Brain microvascular endothelial cell (primary cell): ENCODE measurements around the gene PRKD3.

Experiments
- DNase-seq: peaks from one replicate; pipeline ENCODE4 v3.0.0-alpha.2; 2020
- H3K27ac ChIP-seq: fragments of 250-450 bp; sonication (Bioruptor Pico); 2 replicates; pipeline ENCODE4 v1.5.1; 2020; ENCODE audit warnings: mild to moderate bottlenecking, moderate library complexity
- H3K27me3 ChIP-seq: fragments of 250-450 bp; sonication (Bioruptor Pico); replicated peaks from 2 replicates; pipeline ENCODE4 v1.5.1; 2020; ENCODE audit warnings: mild to moderate bottlenecking
- H3K36me3 ChIP-seq: fragments of 250-450 bp; sonication (Bioruptor Pico); replicated peaks from 2 replicates; pipeline ENCODE4 v1.5.1; 2020; ENCODE audit warnings: mild to moderate bottlenecking
- H3K4me3 ChIP-seq: 2 replicates; pipeline ENCODE4 v1.5.1; 2011; ENCODE audit warnings: low read depth, mild to moderate bottlenecking, control low read depth, low read length, moderate library complexity
- in situ Hi-C: cut with HindIII; loops from 2 replicates; pipeline ENCODE4 v1.10.0; 2017; ENCODE audit warnings: low sequenced_read_pairs, low pct_ligation_motif_present
- TF ChIP-seq, protein P1 (sequence below): IDR thresholded peaks from 2 replicates; pipeline ENCODE4 v1.5.1; 2011; ENCODE audit warnings: low read depth, mild to moderate bottlenecking, moderate library complexity, low read length, control low read depth, inconsistent platforms; ENCODE audit errors: missing control alignments

The PRKD3 gene

GRCh38 chr2:37348155-37348554, 23.5 kb upstream of the PRKD3 start:
- no peaks in the 10 kb centered on the region for H3K36me3 ChIP-seq
- TF ChIP-seq, protein P1, sequence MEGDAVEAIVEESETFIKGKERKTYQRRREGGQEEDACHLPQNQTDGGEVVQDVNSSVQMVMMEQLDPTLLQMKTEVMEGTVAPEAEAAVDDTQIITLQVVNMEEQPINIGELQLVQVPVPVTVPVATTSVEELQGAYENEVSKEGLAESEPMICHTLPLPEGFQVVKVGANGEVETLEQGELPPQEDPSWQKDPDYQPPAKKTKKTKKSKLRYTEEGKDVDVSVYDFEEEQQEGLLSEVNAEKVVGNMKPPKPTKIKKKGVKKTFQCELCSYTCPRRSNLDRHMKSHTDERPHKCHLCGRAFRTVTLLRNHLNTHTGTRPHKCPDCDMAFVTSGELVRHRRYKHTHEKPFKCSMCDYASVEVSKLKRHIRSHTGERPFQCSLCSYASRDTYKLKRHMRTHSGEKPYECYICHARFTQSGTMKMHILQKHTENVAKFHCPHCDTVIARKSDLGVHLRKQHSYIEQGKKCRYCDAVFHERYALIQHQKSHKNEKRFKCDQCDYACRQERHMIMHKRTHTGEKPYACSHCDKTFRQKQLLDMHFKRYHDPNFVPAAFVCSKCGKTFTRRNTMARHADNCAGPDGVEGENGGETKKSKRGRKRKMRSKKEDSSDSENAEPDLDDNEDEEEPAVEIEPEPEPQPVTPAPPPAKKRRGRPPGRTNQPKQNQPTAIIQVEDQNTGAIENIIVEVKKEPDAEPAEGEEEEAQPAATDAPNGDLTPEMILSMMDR: no peak
- no peak for DNase-seq
- no peak overlapping the region for H3K4me3 ChIP-seq
- H3K27ac ChIP-seq: no peak overlapping the region
- in situ Hi-C loops: no loop called here
- H3K27me3 ChIP-seq: no peaks in the 10 kb centered on the region

GRCh38 chr2:37344453-37345361, 20.1 kb upstream of the PRKD3 start, which contains the start of gene QPCT:
Gene QPCT, plus strand, starts transcription at chr2:37344630. Its CDS starts 102 bp downstream, at chr2:37344732.
- Histone ChIP-seq H3K4me3 (peak within 1 kb of the TSS; percentile 73), H3K27ac (peak within 1 kb of the TSS; percentile 2), H3K27me3 (no peaks in the 10 kb centered on the region), H3K36me3 (no peaks in the 10 kb centered on the region)
- peak; percentile 59 for DNase-seq
- TF ChIP-seq, protein P1: no peak
- in situ Hi-C loops: no loop called here

- in situ Hi-C loops: no loop called here
- no peaks in the 10 kb centered on the region for H3K27me3 ChIP-seq
- peak overlapping the region; percentile 73 for H3K4me3 ChIP-seq
- TF ChIP-seq, protein P1: peak; percentile 59
- DNase-seq: peak; percentile 51
- H3K27ac ChIP-seq: no peak overlapping the region
- H3K36me3 ChIP-seq: no peaks in the 10 kb centered on the region
Observed at GRCh38 chr2:37343537-37344434, 19.2 kb upstream of the PRKD3 start.

DNA sequence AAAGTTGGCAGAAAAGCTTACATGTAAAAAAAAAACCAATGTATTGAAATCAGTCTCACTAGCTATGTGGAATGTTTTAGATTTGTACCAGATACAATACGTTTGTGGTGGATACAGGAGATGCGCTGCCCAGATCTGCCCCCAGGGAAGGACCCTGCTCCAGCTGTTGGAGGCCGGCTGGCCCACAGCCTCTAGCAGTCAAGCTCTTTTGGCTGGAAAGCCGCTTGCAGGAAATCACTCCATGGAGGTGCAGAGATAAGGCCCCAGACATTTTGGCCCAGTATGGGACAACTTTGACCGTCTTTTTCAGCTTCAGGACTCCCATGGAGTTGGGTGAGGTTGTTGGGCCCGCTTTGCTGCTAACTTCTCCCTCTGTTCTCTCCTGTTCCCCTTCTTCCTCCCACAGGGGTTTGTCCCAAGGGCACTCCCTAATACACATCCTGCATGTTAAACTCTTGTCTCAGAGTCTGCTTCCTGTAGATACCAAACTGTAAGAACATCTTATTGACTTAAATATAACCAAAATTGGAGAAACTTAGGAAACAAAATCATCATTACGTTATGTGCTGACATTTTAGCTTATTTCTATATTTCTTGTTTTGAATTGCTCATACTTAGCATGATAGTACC, 18.1 kb upstream of the PRKD3 start:
- Histone ChIP-seq H3K27ac (no peak overlapping the region), H3K4me3 (no peak overlapping the region), H3K27me3 (no peaks in the 10 kb centered on the region), H3K36me3 (no peaks in the 10 kb centered on the region)
- DNase-seq: no peak
- in situ Hi-C loops: no loop called here
- TF ChIP-seq, protein P1: no peak

DNA sequence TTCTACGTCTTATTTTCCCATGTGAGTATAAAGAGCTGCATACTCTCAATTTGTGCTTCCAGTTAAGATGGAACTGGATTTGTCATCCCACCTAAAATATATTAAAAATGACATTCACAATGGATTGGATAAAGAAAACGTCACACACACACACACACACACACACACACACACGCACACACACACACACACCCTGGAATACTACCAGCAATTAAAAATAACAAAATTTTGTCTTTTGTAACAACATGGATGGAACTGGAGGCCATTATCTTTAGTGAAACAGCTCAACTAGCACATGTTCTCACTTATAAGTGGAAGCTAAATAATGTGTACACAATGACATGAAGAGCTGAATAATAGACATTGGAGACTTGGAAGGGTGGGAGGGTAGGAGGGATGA, 16.0 kb upstream of the PRKD3 start:
- Histone ChIP-seq H3K27ac (no peak overlapping the region), H3K36me3 (no peaks in the 10 kb centered on the region), H3K27me3 (no peaks in the 10 kb centered on the region), H3K4me3 (no peak overlapping the region)
- no peak for DNase-seq
- TF ChIP-seq, protein P1: no peak
- in situ Hi-C loops: no loop called here
